ENCODE measurements around the gene MSH3.

The MSH3 gene

GRCh38 chr5:80654391-80655230 is at the start of gene MSH3, which contains the start of gene DHFR:
Gene MSH3 (plus strand): TSS chr5:80654652. CDS start chr5:80654728, 76 bp downstream.
Gene DHFR (minus strand): TSS chr5:80654983. CDS start chr5:80654489, 494 bp downstream.
- DNase-seq = peak; percentile 87

GRCh38 chr5:80607343-80607742 is 47.1 kb upstream of the MSH3 start:
- DNase-seq = no peak

- no peak for DNase-seq
Measured at GRCh38 chr5:80607832-80608231, 46.6 kb upstream of the MSH3 start.

- no peak for DNase-seq
Measured at GRCh38 chr5:80608731-80609130, 45.7 kb upstream of the MSH3 start.

GRCh38 chr5:80609692-80610091 is 44.8 kb upstream of the MSH3 start:
- no peak for DNase-seq

- no peak for DNase-seq
Measured at GRCh38 chr5:80615266-80615914, 39.1 kb upstream of the MSH3 start.

- DNase-seq = no peak
Measured at GRCh38 chr5:80618438-80618837, 36.0 kb upstream of the MSH3 start.

- no peak for DNase-seq
Measured at GRCh38 chr5:80619086-80619485, 35.4 kb upstream of the MSH3 start.

GRCh38 chr5:80620211-80620610 is 34.2 kb upstream of the MSH3 start:
- DNase-seq = no peak

- no peak for DNase-seq
Measured at GRCh38 chr5:80622756-80623155, 31.7 kb upstream of the MSH3 start.

GRCh38 chr5:80623999-80624398 is 30.5 kb upstream of the MSH3 start:
- DNase-seq = no peak

GRCh38 chr5:80625230-80625629 is 29.2 kb upstream of the MSH3 start:
- no peak for DNase-seq

GRCh38 chr5:80629281-80629680 is 25.2 kb upstream of the MSH3 start:
- DNase-seq = no peak

GRCh38 chr5:80631278-80632259 is 22.9 kb upstream of the MSH3 start:
- DNase-seq = no peak

- DNase-seq = no peak
Measured at GRCh38 chr5:80632700-80633099, 21.8 kb upstream of the MSH3 start.

GRCh38 chr5:80634193-80634592 is 20.3 kb upstream of the MSH3 start:
- DNase-seq = no peak

GRCh38 chr5:80641353-80641752 is 13.1 kb upstream of the MSH3 start:
- no peak for DNase-seq

GRCh38 chr5:80644900-80645299 is 9.6 kb upstream of the MSH3 start:
- no peak for DNase-seq

- DNase-seq = no peak
Measured at GRCh38 chr5:80646926-80647325, 7.5 kb upstream of the MSH3 start.

GRCh38 chr5:80653502-80653901 is 950 bp upstream of the MSH3 start:
- no peak for DNase-seq

- no peak for DNase-seq
Measured at GRCh38 chr5:80654054-80654390, 430 bp upstream of the MSH3 start.

GRCh38 chr5:80655231-80655774 is 851 bp downstream of the MSH3 start:
- no peak for DNase-seq

GRCh38 chr5:80656425-80656824 is 2.0 kb downstream of the MSH3 start:
- no peak for DNase-seq

All from activated CD4-positive, alpha-beta T cell treated with anti-CD3 and anti-CD28 coated beads, Interleukin-2, amount 50 U/mL, for 1 hour (primary cell).